ENCODE results near the gene ERBB4.

GRCh38 chr2:211745295-211746097 lies 793.1 kb downstream of the ERBB4 start:
- no peak for TF ChIP-seq RARB (CRISPR knock-in tag; IDR thresholded peaks at IDR 0.05)
- TF ChIP-seq, protein P1, sequence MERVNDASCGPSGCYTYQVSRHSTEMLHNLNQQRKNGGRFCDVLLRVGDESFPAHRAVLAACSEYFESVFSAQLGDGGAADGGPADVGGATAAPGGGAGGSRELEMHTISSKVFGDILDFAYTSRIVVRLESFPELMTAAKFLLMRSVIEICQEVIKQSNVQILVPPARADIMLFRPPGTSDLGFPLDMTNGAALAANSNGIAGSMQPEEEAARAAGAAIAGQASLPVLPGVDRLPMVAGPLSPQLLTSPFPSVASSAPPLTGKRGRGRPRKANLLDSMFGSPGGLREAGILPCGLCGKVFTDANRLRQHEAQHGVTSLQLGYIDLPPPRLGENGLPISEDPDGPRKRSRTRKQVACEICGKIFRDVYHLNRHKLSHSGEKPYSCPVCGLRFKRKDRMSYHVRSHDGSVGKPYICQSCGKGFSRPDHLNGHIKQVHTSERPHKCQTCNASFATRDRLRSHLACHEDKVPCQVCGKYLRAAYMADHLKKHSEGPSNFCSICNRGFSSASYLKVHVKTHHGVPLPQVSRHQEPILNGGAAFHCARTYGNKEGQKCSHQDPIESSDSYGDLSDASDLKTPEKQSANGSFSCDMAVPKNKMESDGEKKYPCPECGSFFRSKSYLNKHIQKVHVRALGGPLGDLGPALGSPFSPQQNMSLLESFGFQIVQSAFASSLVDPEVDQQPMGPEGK (CRISPR knock-in tag; IDR thresholded peaks at IDR 0.05; ENCODE audit: borderline replicate concordance) = no peak
- no peak for TF ChIP-seq BACH2 (CRISPR knock-in tag; IDR thresholded peaks at IDR 0.05; ENCODE audit: borderline replicate concordance)
- TF ChIP-seq, protein P2, sequence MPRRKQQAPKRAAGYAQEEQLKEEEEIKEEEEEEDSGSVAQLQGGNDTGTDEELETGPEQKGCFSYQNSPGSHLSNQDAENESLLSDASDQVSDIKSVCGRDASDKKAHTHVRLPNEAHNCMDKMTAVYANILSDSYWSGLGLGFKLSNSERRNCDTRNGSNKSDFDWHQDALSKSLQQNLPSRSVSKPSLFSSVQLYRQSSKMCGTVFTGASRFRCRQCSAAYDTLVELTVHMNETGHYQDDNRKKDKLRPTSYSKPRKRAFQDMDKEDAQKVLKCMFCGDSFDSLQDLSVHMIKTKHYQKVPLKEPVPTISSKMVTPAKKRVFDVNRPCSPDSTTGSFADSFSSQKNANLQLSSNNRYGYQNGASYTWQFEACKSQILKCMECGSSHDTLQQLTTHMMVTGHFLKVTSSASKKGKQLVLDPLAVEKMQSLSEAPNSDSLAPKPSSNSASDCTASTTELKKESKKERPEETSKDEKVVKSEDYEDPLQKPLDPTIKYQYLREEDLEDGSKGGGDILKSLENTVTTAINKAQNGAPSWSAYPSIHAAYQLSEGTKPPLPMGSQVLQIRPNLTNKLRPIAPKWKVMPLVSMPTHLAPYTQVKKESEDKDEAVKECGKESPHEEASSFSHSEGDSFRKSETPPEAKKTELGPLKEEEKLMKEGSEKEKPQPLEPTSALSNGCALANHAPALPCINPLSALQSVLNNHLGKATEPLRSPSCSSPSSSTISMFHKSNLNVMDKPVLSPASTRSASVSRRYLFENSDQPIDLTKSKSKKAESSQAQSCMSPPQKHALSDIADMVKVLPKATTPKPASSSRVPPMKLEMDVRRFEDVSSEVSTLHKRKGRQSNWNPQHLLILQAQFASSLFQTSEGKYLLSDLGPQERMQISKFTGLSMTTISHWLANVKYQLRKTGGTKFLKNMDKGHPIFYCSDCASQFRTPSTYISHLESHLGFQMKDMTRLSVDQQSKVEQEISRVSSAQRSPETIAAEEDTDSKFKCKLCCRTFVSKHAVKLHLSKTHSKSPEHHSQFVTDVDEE (CRISPR knock-in tag; IDR thresholded peaks at IDR 0.05) = no peak
- TF ChIP-seq CSDC2 (CRISPR knock-in tag; IDR thresholded peaks at IDR 0.05) = no peak
- TF ChIP-seq CREB5 (CRISPR knock-in tag; IDR thresholded peaks at IDR 0.05; ENCODE audit: low read depth) = no peak
- TF ChIP-seq PPARA (CRISPR knock-in tag; IDR thresholded peaks at IDR 0.05; ENCODE audit: borderline replicate concordance) = no peak
- no peak for TF ChIP-seq GLIS3 (CRISPR knock-in tag; IDR thresholded peaks at IDR 0.05)
- no peak for TF ChIP-seq ISL1 (CRISPR knock-in tag; IDR thresholded peaks at IDR 0.05)
- no peak for TF ChIP-seq ARNTL (CRISPR knock-in tag; IDR thresholded peaks at IDR 0.05; ENCODE audit: borderline replicate concordance, low read depth)
- TF ChIP-seq ZFP30 (CRISPR knock-in tag; IDR thresholded peaks at IDR 0.05) = no peak
- no peak for TF ChIP-seq ZFP3 (CRISPR knock-in tag; IDR thresholded peaks at IDR 0.05)
- TF ChIP-seq OSR1 (CRISPR knock-in tag; IDR thresholded peaks at IDR 0.05) = no peak
- no peak for TF ChIP-seq ZC3H10 (CRISPR knock-in tag; IDR thresholded peaks at IDR 0.05)

Data from SK-N-SH treated with all-trans-retinoic acid at 6 μM for 48 hours (cell line).